ENCODE results near the gene SH3PXD2B. TPM values are rescaled to one million over a fixed set of nuclear protein-coding genes. Genes with fewer than 3 reads are reported as not detected.

Gene SH3PXD2B
- total and polyA plus RNA-seq, 10 of the 15 experiments (the other 5 are each of a cell fraction or from before 2014, with no cell fraction given), result 0.05 to 1.6 (median 0.57) TPM

- no peak for TF ChIP-seq LARP7 (IDR thresholded peaks at IDR 0.05)
- TF ChIP-seq BHLHE40 (IDR thresholded peaks at IDR 0.05; ENCODE audit: borderline replicate concordance in 1 of 2, low read depth in 2 of 2, low read length in 1 of 2), result no peak
Measured at GRCh38 chr5:172444626-172445365, 9.5 kb downstream of the SH3PXD2B start (continued).

GRCh38 chr5:172444110-172444510 lies 10.2 kb downstream of the SH3PXD2B start:
- no peak overlapping the region for H3K9ac ChIP-seq (ENCODE audit: control insufficient read depth, insufficient read depth, low read length)
- in situ Hi-C loops (cut with MboI), result no loop called here
- no peaks in the 10 kb centered on the region for H4K20me1 ChIP-seq (ENCODE audit: control insufficient read depth, insufficient read depth)
- ChIA-PET RAD21 (ENCODE audit: unreplicated experiment) (no interaction called here), CTCF (no interaction called here), SMC1A (ENCODE audit: uncharacterized antibody, unreplicated experiment) (no interaction called here), POLR2A (no interaction called here)
- H3K79me2 ChIP-seq (ENCODE audit: control insufficient read depth, insufficient read depth, low read length), result no peaks in the 10 kb centered on the region
- ATAC-seq (no peak), FAIRE-seq (no peak), DNase-seq (ENCODE audit: low read depth, low spot score) (no peak)
- no TSS peak for BruUV-seq (replicated peaks)
- 13% methylated on average over 4 of the region's 4 CpGs for WGBS (ENCODE audit: insufficient coverage, insufficient replicate concordance, low lambda C conversion rate, missing lambda C conversion rate)
- no peak overlapping the region for H2AFZ ChIP-seq (ENCODE audit: control insufficient read depth, low read depth, low read length)
- no peaks in the 10 kb centered on the region; the same call in 2 of the 3 replicates for H3K9me3 ChIP-seq (replicated peaks; ENCODE audit: control insufficient read depth, insufficient read depth, low read length)
- no peaks in the 10 kb centered on the region for H3K36me3 ChIP-seq (ENCODE audit: control insufficient read depth in 2 of 2, insufficient read depth in 2 of 2, low read length in 1 of 2)
- H3K4me2 ChIP-seq (ENCODE audit: control insufficient read depth, insufficient read depth), result no peak overlapping the region
- no peak overlapping the region for H3K27ac ChIP-seq (ENCODE audit: control insufficient read depth, insufficient read depth)
- H3K27me3 ChIP-seq (replicated peaks in 1 of 2; ENCODE audit: control insufficient read depth in 2 of 2, insufficient read depth in 2 of 2, low read length in 1 of 2), result peaks cover 3% of the 10 kb centered on the region in 2 experiments; a peak in 2 of 4 replicates
- no peak overlapping the region for H3K4me3 ChIP-seq
- H3K4me1 ChIP-seq (ENCODE audit: control insufficient read depth, insufficient read depth, low read length), result no peaks in the 10 kb centered on the region
- intact Hi-C loops (cut with micrococcal nuclease; ENCODE audit: unreplicated experiment), result no loop called here
- no peak for TF ChIP-seq IRF4 (IDR thresholded peaks at IDR 0.05; ENCODE audit: low read depth, low read length)
- no peak for TF ChIP-seq TCF7 (IDR thresholded peaks at IDR 0.05; ENCODE audit: borderline replicate concordance)
- no peak for TF ChIP-seq POLR2AphosphoS5 (IDR thresholded peaks at IDR 0.05; ENCODE audit: low read length)
- no peak for TF ChIP-seq PAX5 (IDR thresholded peaks at IDR 0.05; ENCODE audit: borderline replicate concordance, low read depth, low read length)
- no peak for TF ChIP-seq CHD4 (IDR thresholded peaks at IDR 0.05)
- no peak for TF ChIP-seq SRF (IDR thresholded peaks at IDR 0.05; ENCODE audit: low read depth in 2 of 2, low read length in 2 of 2)
- TF ChIP-seq FOS (IDR thresholded peaks at IDR 0.05; ENCODE audit: borderline replicate concordance, extremely low read depth, insufficient read length), result no peak
- no peak for TF ChIP-seq BCL3 (IDR thresholded peaks at IDR 0.05; ENCODE audit: borderline replicate concordance, insufficient read depth, low read depth, low read length, poor library complexity, severe bottlenecking)
- no peak for TF ChIP-seq ZBTB33 (IDR thresholded peaks at IDR 0.05)
- TF ChIP-seq BMI1 (IDR thresholded peaks at IDR 0.05; ENCODE audit: borderline replicate concordance), result no peak
- no peak for TF ChIP-seq E4F1 (IDR thresholded peaks at IDR 0.05; ENCODE audit: borderline replicate concordance, partially characterized antibody)
- no peak for TF ChIP-seq ZNF207 (IDR thresholded peaks at IDR 0.05; ENCODE audit: borderline replicate concordance)
- no peak for TF ChIP-seq SUZ12 (IDR thresholded peaks at IDR 0.05; ENCODE audit: unreplicated experiment)
- no peak for TF ChIP-seq SMC3 (IDR thresholded peaks at IDR 0.05; ENCODE audit: borderline replicate concordance, low read length)
- no peak for TF ChIP-seq CBFB (IDR thresholded peaks at IDR 0.05; ENCODE audit: low read depth)
- TF ChIP-seq HDGF (IDR thresholded peaks at IDR 0.05), result no peak

Data from GM12878 (cell line).